Activated CD4-positive, alpha-beta T cell treated with anti-CD3 and anti-CD28 coated beads for 48 hours (primary cell): Measurements from ENCODE around the gene ENO4.

ENCODE experiments used
- DNase-seq: peaks from one replicate; pipeline ENCODE4 v3.0.0-alpha.2; 2020

The ENO4 gene

DNA sequence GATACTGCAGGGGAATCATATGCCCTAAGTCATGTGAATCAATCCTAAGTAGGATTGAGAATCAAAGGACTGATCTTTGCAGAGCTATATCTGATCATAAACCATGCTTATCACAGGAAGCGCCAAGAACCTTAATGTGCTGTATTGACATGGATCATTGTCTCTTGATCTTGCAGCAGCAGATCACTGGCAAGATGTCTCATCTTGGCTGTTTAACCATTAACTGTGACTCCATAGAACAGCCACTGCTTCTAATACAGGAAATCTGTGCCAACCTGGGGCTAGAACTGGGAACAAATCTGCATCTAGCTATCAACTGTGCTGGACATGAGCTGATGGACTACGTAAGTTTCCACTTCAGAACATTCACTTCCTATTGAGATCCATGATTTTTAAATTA, 21.6 kb downstream of the ENO4 start:
- no peak for DNase-seq

GRCh38 chr10:116873134-116873533, 23.8 kb downstream of the ENO4 start:
- no peak for DNase-seq

GRCh38 chr10:116875897-116876296, 26.6 kb downstream of the ENO4 start:
- no peak for DNase-seq

DNA sequence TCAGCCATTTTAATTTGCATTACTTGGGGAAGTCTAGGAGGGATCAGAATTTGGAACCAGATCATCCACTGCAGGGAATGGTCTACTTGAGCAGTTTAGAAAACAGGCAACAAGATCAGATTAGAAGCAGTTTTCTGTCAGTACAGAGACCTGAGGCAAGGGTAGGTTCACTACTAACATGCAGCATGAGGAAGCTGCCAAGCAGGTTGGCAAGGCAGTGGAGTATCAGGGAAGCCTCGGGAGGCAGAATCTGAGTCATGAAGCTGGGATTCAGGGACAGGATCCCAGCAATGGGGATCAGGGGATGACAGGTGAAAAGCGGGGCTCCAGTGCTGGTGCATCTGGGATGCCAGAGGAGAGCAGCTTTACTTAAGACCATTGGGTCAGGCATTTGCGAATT, 28.1 kb downstream of the ENO4 start:
- no peak for DNase-seq

- DNase-seq = no peak
Observed at GRCh38 chr10:116878123-116878522, 28.8 kb downstream of the ENO4 start.

DNA sequence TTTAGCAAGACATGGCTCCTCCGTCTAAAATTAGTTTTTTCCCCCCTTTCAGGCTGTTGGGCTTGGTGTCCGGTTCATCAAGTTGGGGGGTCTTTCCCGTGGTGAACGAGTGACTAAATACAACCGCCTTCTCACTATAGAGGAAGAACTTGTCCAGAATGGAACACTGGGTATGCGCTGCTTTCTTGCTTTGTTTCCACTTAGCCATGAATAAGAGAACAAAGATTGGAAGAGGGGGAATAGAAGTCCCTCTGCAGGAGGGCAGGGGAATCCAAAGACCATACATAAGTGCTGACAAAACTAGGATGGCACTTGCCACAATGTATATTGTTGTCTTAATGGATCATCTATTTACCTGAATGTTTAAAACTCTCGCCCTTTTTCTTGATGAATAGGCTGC, 30.5 kb downstream of the ENO4 start:
- no peak for DNase-seq

GRCh38 chr10:116880716-116881482, 31.6 kb downstream of the ENO4 start:
- DNase-seq = no peak

- DNase-seq = no peak
Observed at GRCh38 chr10:116882639-116883038, 33.3 kb downstream of the ENO4 start.

DNA sequence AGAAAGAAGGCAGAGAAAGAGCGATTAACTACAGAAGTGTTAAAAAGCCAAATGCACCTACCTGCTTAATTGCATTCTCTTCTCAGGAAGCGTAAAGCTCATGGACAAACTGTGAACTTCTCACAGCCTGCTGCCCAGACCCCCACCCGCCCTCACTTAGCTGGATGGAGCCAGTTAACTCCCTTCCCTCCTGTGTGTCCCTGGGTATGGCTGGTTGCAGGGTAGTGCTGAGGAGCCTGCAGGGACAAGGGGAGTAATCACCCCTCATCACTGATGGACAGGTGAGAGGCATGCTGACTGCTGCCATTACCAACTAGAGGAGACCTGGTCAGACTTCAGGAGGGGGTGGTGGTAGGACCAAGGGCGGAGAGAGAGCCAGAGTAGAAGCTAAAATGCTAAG, 37.5 kb downstream of the ENO4 start:
- DNase-seq = no peak

- DNase-seq = no peak
Observed at GRCh38 chr10:116888380-116889055, 39.2 kb downstream of the ENO4 start.

- DNase-seq = no peak
Observed at GRCh38 chr10:116889066-116889465, 39.8 kb downstream of the ENO4 start.

GRCh38 chr10:116891208-116891607, 41.9 kb downstream of the ENO4 start:
- no peak for DNase-seq

- DNase-seq = no peak
Observed at GRCh38 chr10:116892907-116893685, 43.8 kb downstream of the ENO4 start.

GRCh38 chr10:116893686-116894037, 44.4 kb downstream of the ENO4 start:
- no peak for DNase-seq

DNA sequence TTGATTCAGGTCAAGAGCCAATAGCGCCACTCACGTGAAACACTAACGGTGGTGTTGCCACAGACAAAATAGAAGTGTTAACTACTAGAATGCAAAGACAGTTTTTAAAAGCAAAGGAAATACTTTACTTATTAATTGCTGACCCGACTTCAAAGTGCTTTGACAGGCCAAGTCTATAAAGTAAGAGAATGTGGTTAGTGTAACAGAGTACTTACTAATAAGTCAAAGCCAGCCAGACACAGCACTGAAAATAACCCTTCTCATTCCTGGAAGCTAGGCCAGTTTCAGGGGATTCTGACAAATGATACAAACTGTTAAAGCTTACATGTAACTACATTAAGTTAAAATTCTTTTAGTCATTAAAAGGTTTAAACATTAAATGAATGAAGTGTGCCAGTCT, 50.3 kb downstream of the ENO4 start:
- no peak for DNase-seq

DNA sequence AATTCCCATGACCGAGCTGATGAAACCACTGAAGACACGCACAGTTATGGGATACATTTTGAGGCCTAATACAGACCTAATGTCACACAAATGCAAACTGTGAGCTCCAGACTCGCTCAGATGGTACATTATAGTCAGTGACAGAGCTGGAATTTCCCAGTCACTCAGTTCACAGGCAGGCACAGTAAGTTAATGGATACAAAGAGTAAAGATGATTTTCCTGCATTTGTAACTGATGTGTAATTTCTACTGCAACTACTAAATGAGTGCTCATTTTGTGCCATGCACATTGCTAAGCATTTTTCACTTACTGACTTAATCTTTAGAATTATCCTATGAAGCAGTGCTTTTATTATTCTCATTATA, 56.5 kb downstream of the ENO4 start:
- DNase-seq = no peak

DNA sequence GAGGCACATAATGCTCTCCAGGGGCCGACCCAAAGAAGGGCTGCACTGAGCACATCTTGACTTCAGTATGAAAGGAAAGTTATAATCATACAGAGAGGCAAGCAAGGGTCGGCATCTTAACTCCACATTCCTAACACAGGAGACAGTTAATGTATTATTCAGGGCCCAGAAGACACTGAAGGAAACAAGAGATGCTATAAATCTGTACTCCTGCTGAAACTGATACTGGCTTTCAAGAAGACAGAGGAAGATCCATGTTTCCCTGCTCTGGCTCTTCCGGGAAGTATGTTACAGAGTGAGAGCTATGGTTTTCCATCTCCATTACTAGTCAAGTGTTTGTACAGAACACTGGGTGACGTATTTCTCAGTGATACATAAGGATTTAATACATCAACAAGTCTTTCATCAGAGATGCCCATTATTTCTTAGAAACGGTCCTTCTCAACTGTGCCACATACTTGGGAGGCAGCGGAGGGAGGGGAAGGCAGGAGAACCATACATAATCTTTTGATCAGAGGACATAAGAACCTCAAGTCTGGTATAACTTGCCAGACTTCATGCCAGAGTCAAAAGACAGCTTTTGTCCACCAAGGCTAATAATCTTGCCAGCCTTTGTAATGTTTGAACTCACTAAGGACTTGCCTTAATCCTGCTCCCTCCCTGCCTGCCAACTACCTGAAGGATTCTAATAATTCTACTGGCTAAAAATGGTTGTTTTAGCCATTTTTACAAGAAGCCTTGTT, 58.1 kb downstream of the ENO4 start:
- DNase-seq = no peak

GRCh38 chr10:116909307-116909706, 60.0 kb downstream of the ENO4 start:
- DNase-seq = no peak

GRCh38 chr10:116910910-116911309, 61.6 kb downstream of the ENO4 start:
- no peak for DNase-seq

- DNase-seq = no peak
Observed at GRCh38 chr10:116912162-116912561, 62.9 kb downstream of the ENO4 start.

GRCh38 chr10:116913695-116914094, 64.4 kb downstream of the ENO4 start:
- DNase-seq = no peak

DNA sequence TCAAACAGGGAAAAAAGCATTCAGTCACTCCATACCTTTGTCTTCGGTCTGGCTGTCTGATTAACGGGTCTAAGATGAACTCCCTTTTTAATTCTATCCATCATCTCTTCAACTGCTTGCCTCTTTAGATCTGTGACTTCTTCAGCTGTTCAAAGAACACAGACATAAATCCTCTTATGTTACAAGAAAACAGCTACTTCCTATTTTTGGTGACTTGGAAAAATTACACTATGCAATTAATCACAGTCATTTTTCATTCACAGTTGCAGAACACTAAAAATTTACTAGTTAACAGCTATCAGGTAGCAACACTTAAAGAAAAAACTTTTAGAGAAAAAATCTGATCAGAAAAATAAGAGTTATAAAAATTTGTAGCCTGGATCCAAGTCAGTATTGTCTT, 66.0 kb downstream of the ENO4 start:
- no peak for DNase-seq

- DNase-seq = no peak
Observed at GRCh38 chr10:116917481-116917880, 68.2 kb downstream of the ENO4 start.
